ENCODE results near the gene L3MBTL4. TPM values are rescaled to one million over a fixed set of nuclear protein-coding genes. Genes with fewer than 3 reads are reported as not detected.
"Not testable (repeated sequence)": the region's sequence is repeated elsewhere in the genome, so short reads cannot be mapped to it uniquely, and the experiment has no call there.

Gene L3MBTL4
- total RNA-seq, 1 experiment from 2014 or later: 0.87 TPM

DNA sequence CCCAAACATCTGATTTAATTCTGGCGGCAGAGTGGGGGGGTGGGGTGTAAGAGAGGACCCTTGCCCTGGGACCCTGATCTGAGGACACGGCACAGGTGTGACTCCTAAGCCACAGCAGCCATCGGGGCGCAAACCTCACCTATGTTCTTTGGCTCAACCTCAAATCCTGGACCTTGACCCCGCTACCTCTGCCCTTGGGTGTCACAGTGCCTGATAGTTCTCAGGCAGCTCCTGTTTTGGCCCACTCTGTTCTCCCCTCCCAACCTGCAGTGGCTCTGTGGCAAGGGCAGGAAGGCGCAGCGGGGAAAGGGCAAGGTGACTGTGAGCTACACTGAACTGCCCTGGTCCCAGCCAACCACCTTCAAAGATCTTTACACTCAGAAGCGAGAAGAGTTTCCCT lies 152.8 kb downstream of the L3MBTL4 start:
- H3K27ac ChIP-seq (ENCODE audit: low read length): no peak overlapping the region
- no peak for ATAC-seq
- ChIA-PET POLR2A (no interaction called here), CTCF (no interaction called here)
- in situ Hi-C loops (cut with HindIII; ENCODE audit: low pct_unique_long_range_greater_than_20kb, low sequenced_read_pairs): no loop called here
- no peak overlapping the region for H3K4me3 ChIP-seq (ENCODE audit: low read depth in 2 of 2, low read length in 2 of 2)
- TF ChIP-seq, protein P1, sequence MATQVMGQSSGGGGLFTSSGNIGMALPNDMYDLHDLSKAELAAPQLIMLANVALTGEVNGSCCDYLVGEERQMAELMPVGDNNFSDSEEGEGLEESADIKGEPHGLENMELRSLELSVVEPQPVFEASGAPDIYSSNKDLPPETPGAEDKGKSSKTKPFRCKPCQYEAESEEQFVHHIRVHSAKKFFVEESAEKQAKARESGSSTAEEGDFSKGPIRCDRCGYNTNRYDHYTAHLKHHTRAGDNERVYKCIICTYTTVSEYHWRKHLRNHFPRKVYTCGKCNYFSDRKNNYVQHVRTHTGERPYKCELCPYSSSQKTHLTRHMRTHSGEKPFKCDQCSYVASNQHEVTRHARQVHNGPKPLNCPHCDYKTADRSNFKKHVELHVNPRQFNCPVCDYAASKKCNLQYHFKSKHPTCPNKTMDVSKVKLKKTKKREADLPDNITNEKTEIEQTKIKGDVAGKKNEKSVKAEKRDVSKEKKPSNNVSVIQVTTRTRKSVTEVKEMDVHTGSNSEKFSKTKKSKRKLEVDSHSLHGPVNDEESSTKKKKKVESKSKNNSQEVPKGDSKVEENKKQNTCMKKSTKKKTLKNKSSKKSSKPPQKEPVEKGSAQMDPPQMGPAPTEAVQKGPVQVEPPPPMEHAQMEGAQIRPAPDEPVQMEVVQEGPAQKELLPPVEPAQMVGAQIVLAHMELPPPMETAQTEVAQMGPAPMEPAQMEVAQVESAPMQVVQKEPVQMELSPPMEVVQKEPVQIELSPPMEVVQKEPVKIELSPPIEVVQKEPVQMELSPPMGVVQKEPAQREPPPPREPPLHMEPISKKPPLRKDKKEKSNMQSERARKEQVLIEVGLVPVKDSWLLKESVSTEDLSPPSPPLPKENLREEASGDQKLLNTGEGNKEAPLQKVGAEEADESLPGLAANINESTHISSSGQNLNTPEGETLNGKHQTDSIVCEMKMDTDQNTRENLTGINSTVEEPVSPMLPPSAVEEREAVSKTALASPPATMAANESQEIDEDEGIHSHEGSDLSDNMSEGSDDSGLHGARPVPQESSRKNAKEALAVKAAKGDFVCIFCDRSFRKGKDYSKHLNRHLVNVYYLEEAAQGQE (IDR thresholded peaks at IDR 0.05; ENCODE audit: insufficient read depth in 1 of 2, low read depth in 2 of 2, low read length in 1 of 2): no peak
- no peak for TF ChIP-seq POLR2AphosphoS5 (IDR thresholded peaks at IDR 0.05; ENCODE audit: low read depth, low read length)
- no peak for TF ChIP-seq TCF7L2 (IDR thresholded peaks at IDR 0.05; ENCODE audit: low read depth, low read length)
- TF ChIP-seq, protein P2, sequence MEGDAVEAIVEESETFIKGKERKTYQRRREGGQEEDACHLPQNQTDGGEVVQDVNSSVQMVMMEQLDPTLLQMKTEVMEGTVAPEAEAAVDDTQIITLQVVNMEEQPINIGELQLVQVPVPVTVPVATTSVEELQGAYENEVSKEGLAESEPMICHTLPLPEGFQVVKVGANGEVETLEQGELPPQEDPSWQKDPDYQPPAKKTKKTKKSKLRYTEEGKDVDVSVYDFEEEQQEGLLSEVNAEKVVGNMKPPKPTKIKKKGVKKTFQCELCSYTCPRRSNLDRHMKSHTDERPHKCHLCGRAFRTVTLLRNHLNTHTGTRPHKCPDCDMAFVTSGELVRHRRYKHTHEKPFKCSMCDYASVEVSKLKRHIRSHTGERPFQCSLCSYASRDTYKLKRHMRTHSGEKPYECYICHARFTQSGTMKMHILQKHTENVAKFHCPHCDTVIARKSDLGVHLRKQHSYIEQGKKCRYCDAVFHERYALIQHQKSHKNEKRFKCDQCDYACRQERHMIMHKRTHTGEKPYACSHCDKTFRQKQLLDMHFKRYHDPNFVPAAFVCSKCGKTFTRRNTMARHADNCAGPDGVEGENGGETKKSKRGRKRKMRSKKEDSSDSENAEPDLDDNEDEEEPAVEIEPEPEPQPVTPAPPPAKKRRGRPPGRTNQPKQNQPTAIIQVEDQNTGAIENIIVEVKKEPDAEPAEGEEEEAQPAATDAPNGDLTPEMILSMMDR (IDR thresholded peaks at IDR 0.05): no peak
- TF ChIP-seq SIN3A (IDR thresholded peaks at IDR 0.05; ENCODE audit: borderline replicate concordance, insufficient read depth, low read depth, low read length): no peak
- H3K27me3 ChIP-seq (ENCODE audit: control insufficient read depth, insufficient read depth, low read length): no peaks in the 10 kb centered on the region
- intact Hi-C loops (cut with micrococcal nuclease; ENCODE audit: unreplicated experiment): no loop called here
- no peaks in the 10 kb centered on the region for H3K36me3 ChIP-seq (ENCODE audit: control insufficient read depth, insufficient read depth, low read length)
- BruUV-seq (replicated peaks): no TSS peak
- no peaks in the 10 kb centered on the region for H3K9me3 ChIP-seq (ENCODE audit: control insufficient read depth, insufficient read depth, low read depth, low read length)
- no peaks in the 10 kb centered on the region for H3K4me1 ChIP-seq (ENCODE audit: control insufficient read depth, insufficient read depth, low read length)
- no peak for DNase-seq (ENCODE audit: low read depth, low spot score)

DNA sequence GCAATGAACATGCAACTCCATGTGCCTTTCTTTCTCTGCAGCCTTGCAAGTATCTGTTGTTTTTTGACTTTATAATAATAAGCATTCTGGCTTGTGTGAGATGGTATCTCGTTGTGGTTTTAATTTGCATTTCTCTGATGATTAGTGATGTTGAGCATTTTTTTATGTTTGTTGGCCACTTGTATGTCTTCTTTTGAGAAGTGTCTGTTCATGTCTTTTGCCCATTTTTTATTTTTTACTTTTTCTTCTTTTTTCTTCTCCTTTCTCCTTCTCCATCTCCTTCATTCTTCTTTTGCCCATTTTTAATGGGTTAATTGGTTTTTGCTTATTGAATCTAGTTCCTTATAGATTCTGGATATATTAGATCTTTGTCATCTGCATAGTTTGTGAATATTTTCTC lies 155.4 kb downstream of the L3MBTL4 start:
- H3K27ac ChIP-seq (ENCODE audit: low read length); POLR2A ChIA-PET; intact Hi-C loops (cut with micrococcal nuclease; ENCODE audit: unreplicated experiment); ATAC-seq; in situ Hi-C loops (cut with HindIII; ENCODE audit: low pct_unique_long_range_greater_than_20kb, low sequenced_read_pairs); H3K36me3 ChIP-seq (ENCODE audit: control insufficient read depth, insufficient read depth, low read length); BruUV-seq (replicated peaks); H3K4me1 ChIP-seq (ENCODE audit: control insufficient read depth, insufficient read depth, low read length); CTCF ChIA-PET; DNase-seq (ENCODE audit: low read depth, low spot score); H3K27me3 ChIP-seq (ENCODE audit: control insufficient read depth, insufficient read depth, low read length); H3K4me3 ChIP-seq (ENCODE audit: low read depth in 2 of 2, low read length in 2 of 2); H3K9me3 ChIP-seq (ENCODE audit: control insufficient read depth, insufficient read depth, low read depth, low read length): not testable (repeated sequence)

DNA sequence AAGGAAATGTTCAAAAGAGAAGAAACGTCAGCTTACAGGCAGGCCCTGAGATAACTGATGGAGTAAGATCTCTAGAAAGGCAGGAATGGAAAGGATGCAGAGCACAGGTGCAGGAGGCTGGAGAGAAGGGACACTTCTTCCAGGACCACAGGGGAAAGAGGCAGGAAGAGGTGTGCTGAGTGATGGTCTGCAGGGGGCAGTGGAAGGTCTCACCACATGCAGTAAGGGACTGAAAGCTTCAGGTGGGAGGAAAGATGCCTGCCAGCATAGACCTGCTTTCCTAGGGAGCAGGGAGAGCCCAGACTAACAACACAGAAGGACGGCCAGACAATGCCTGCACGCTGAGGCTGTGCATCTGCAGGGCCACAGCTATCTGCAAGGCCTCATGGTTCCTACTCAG lies 156.8 kb downstream of the L3MBTL4 start:
- POLR2A ChIA-PET: interaction anchor here (0.6 kb wide), 1 partner anchor 18 kb away, joined by 4 read pairs; no protein-coding TSS in a partner anchor
- BruUV-seq (replicated peaks): no TSS peak
- Histone ChIP-seq H3K4me1 (ENCODE audit: control insufficient read depth, insufficient read depth, low read length) (no peaks in the 10 kb centered on the region), H3K9me3 (ENCODE audit: control insufficient read depth, insufficient read depth, low read depth, low read length) (no peaks in the 10 kb centered on the region), H3K27me3 (ENCODE audit: control insufficient read depth, insufficient read depth, low read length) (no peaks in the 10 kb centered on the region), H3K4me3 (ENCODE audit: low read depth in 2 of 2, low read length in 2 of 2) (no peak overlapping the region), H3K27ac (ENCODE audit: low read length) (no peak overlapping the region), H3K36me3 (ENCODE audit: control insufficient read depth, insufficient read depth, low read length) (no peaks in the 10 kb centered on the region)
- CTCF ChIA-PET: no interaction called here
- TF ChIP-seq SIN3A (IDR thresholded peaks at IDR 0.05; ENCODE audit: borderline replicate concordance, insufficient read depth, low read depth, low read length): no peak
- TF ChIP-seq, protein P1 (IDR thresholded peaks at IDR 0.05; ENCODE audit: insufficient read depth in 1 of 2, low read depth in 2 of 2, low read length in 1 of 2): no peak
- TF ChIP-seq POLR2AphosphoS5 (IDR thresholded peaks at IDR 0.05; ENCODE audit: low read depth, low read length): no peak
- TF ChIP-seq TCF7L2 (IDR thresholded peaks at IDR 0.05; ENCODE audit: low read depth, low read length): no peak
- TF ChIP-seq, protein P2 (IDR thresholded peaks at IDR 0.05): no peak
- DNase-seq (ENCODE audit: low read depth, low spot score): no peak
- intact Hi-C loops (cut with micrococcal nuclease; ENCODE audit: unreplicated experiment) (no loop called here), in situ Hi-C loops (cut with HindIII; ENCODE audit: low pct_unique_long_range_greater_than_20kb, low sequenced_read_pairs) (no loop called here)
- ATAC-seq: no peak

Data from Panc1 (cell line).